Liver (tissue), 9 donors: ENCODE measurements around the gene UGT1A10. TPM values are rescaled to one million over a fixed set of nuclear protein-coding genes. Genes with fewer than 3 reads are reported as not detected.

Experiments used
- DNase-seq: peaks from one replicate; pipeline ENCODE4 v3.0.0-alpha.2; 2017; ENCODE audit warnings: low spot score
- H3K27ac ChIP-seq, 2 donors: one replicate each; pipeline ENCODE4 v1.7.0; 2013; ENCODE audit warnings: inconsistent platforms in 2 of 2, low read length in 2 of 2, control low read depth in 1 of 2, low read depth in 1 of 2, mild to moderate bottlenecking in 1 of 2
- H3K27me3 ChIP-seq, 4 donors: one replicate each; pipeline versions ENCODE4 v1.6.1 to v1.7.0; 2013; ENCODE audit warnings: low read length in 3 of 4, inconsistent platforms in 1 of 4, mild to moderate bottlenecking in 1 of 4, moderate library complexity in 1 of 4; ENCODE audit not compliant: control insufficient read depth in 4 of 4, insufficient read depth in 4 of 4
- H3K36me3 ChIP-seq, 4 donors: one replicate each; pipeline versions ENCODE4 v1.6.1 to v1.7.0; 2013; ENCODE audit warnings: low read length in 3 of 4, mild to moderate bottlenecking in 3 of 4, low read depth in 1 of 4, moderate library complexity in 1 of 4; ENCODE audit not compliant: control insufficient read depth in 4 of 4, insufficient read depth in 3 of 4
- H3K4me1 ChIP-seq, 4 donors: one replicate each; pipeline versions ENCODE4 v1.6.1 to v1.7.0; 2013; ENCODE audit warnings: low read length in 3 of 4, mild to moderate bottlenecking in 3 of 4, moderate library complexity in 1 of 4; ENCODE audit not compliant: control insufficient read depth in 4 of 4, insufficient read depth in 4 of 4
- H3K4me3 ChIP-seq, 3 donors: one replicate each; pipeline versions ENCODE4 v1.6.1 to v1.7.0; 2013; ENCODE audit warnings: low read length in 3 of 3, control low read depth in 1 of 3, low read depth in 1 of 3, mild to moderate bottlenecking in 1 of 3
- H3K9ac ChIP-seq, 2 donors: one replicate each; pipeline ENCODE4 v1.7.0; 2013; ENCODE audit warnings: low read length in 2 of 2, mild to moderate bottlenecking in 2 of 2, moderate library complexity in 2 of 2, control low read depth in 1 of 2, low read depth in 1 of 2
- H3K9me3 ChIP-seq, 4 donors: one replicate each; pipeline versions ENCODE4 v1.6.1 to v1.7.0; 2013; ENCODE audit warnings: low read length in 3 of 4; ENCODE audit not compliant: control insufficient read depth in 4 of 4
- ATF3 ChIP-seq: IDR thresholded peaks from 2 replicates; pipeline ENCODE4 v1.6.1; 2016; ENCODE audit warnings: antibody characterized with exemption
- CTCF ChIP-seq: fragments of 150-350 bp; IDR thresholded peaks from 2 replicates; pipeline ENCODE4 v1.5.1; 2017; ENCODE audit warnings: improper control_type of control experiment, low read depth, low read length; ENCODE audit not compliant: missing input control
- EGR1 ChIP-seq, 2 donors: IDR thresholded peaks; 2 replicates each; pipeline ENCODE4 v1.6.1; 2016 to 2018; ENCODE audit warnings: antibody characterized with exemption in 2 of 2, low read depth in 2 of 2
- FOXA1 ChIP-seq: IDR thresholded peaks from 2 replicates; pipeline ENCODE4 v1.6.1; 2016; ENCODE audit warnings: antibody characterized with exemption
- FOXA2 ChIP-seq: IDR thresholded peaks from 2 replicates; pipeline ENCODE4 v1.6.1; 2016; ENCODE audit warnings: antibody characterized with exemption
- GABPA ChIP-seq, 2 donors: IDR thresholded peaks in 1 of 2; conservative IDR thresholded peaks in 1 of 2; 2 replicates each; pipeline ENCODE4 v1.6.1; 2016; ENCODE audit warnings: antibody characterized with exemption in 2 of 2, mild to moderate bottlenecking in 1 of 2, moderate library complexity in 1 of 2
- HNF4A ChIP-seq, 2 donors: conservative IDR thresholded peaks; 2 replicates each; pipeline ENCODE4 v1.6.1; 2016; ENCODE audit warnings: antibody characterized with exemption in 2 of 2, mild to moderate bottlenecking in 2 of 2
- HNF4G ChIP-seq: IDR thresholded peaks from 2 replicates; pipeline ENCODE4 v1.6.1; 2016; ENCODE audit warnings: antibody characterized with exemption
- JUND ChIP-seq, 2 donors: IDR thresholded peaks; 2 replicates each; pipeline ENCODE4 v1.6.1; 2016; ENCODE audit warnings: antibody characterized with exemption in 2 of 2
- MAX ChIP-seq: IDR thresholded peaks from 2 replicates; pipeline ENCODE4 v1.6.1; 2016; ENCODE audit warnings: antibody characterized with exemption
- NR2F2 ChIP-seq: IDR thresholded peaks from 2 replicates; pipeline ENCODE4 v1.6.1; 2016; ENCODE audit warnings: antibody characterized with exemption
- RAD21 ChIP-seq, 2 donors: IDR thresholded peaks; 2 replicates each; pipeline ENCODE4 v1.6.1; 2016; ENCODE audit warnings: antibody characterized with exemption in 2 of 2, mild to moderate bottlenecking in 2 of 2
- SP1 ChIP-seq: IDR thresholded peaks from 2 replicates; pipeline ENCODE4 v1.6.1; 2018; ENCODE audit warnings: antibody characterized with exemption, mild to moderate bottlenecking
- TAF1 ChIP-seq: conservative IDR thresholded peaks from 2 replicates; pipeline ENCODE4 v1.6.1; 2016; ENCODE audit warnings: antibody characterized with exemption, mild to moderate bottlenecking
- YY1 ChIP-seq: IDR thresholded peaks from 2 replicates; pipeline ENCODE4 v1.6.1; 2016; ENCODE audit warnings: antibody characterized with exemption, mild to moderate bottlenecking
- ZBTB33 ChIP-seq: IDR thresholded peaks from 2 replicates; pipeline ENCODE4 v1.6.1; 2016; ENCODE audit warnings: antibody characterized with exemption
- WGBS: extraction: QIAGEN DNeasy Blood & Tissue Kit; methylation state at CpG from one replicate; pipeline ENCODE4 v1.1.7; 2013; 5-methylcytosine and 5-hydroxymethylcytosine counted together
- polyA plus RNA-seq, 2 donors: library from polyadenylated mRNA; stranded (reverse) in 1 of 2; unstranded in 1 of 2; fragments of 200-250 nt in 1 of 2; fragments of >200 nt in 1 of 2; fragmentation: Nextera tagmentation in 1 of 2; extraction: Ambion mirVana in 1 of 2; gene quantifications; one replicate each; pipeline versions ENCODE4 v1.2.1 to v1.2.3, GENCODE V29; 2013 to 2015
- total RNA-seq, 2 donors: library from RNA; depleted of rRNA; stranded (reverse); fragments of >200 nt; gene quantifications; one replicate each; pipeline ENCODE4 v1.2.3, GENCODE V29; 2014
- donor health status: healthy.
- donor health status: healthy.
- donor health status: healthy.
- donor health status: healthy.
- donor health status: healthy.

UGT1A10 gene
- total and polyA plus RNA-seq, 4 donors = 0.08 TPM; not detected in 2

- Histone ChIP-seq H3K36me3 (peaks cover 1 to 23% (median 17%) of the 10 kb centered on the region in 4 donors), H3K9me3 (peaks cover 0 to 2% (median 0%) of the 10 kb centered on the region in 4 donors), H3K4me1 (no peaks in the 10 kb centered on the region), H3K9ac (no peak overlapping the region), H3K4me3 (no peak overlapping the region), H3K27me3 (no peaks in the 10 kb centered on the region), H3K27ac (no peak overlapping the region)
- DNase-seq = no peak
- TF ChIP-seq CTCF (no peak), EGR1 (IDR thresholded peaks at IDR 0.05; ENCODE audit: low read depth in 2 of 2) (no peak), SP1 (no peak), NR2F2 (no peak), HNF4G (no peak), YY1 (no peak), FOXA2 (no peak), GABPA (IDR thresholded peaks at IDR 0.05 in 1 of 2, conservative IDR thresholded peaks at IDR 0.05 in 1 of 2) (no peak), ZBTB33 (no peak), ATF3 (no peak)
- 92% methylated on average over 6 of the region's 6 CpGs for WGBS
These were observed 139.2 kb downstream of the UGT1A10 start for GRCh38 chr2:233775414-233775813.

- H3K4me3 ChIP-seq = no peak within 1 kb of the TSS
- TF ChIP-seq FOXA1 (no peak), TAF1 (no peak), HNF4G (no peak), MAX (no peak), EGR1 (IDR thresholded peaks at IDR 0.05; ENCODE audit: low read depth in 2 of 2) (no peak), JUND (IDR thresholded peaks at IDR 0.05) (no peak), ATF3 (no peak), CTCF (no peak), ZBTB33 (no peak), HNF4A (conservative IDR thresholded peaks at IDR 0.05) (no peak), RAD21 (IDR thresholded peaks at IDR 0.05) (no peak), SP1 (no peak), FOXA2 (no peak), NR2F2 (no peak)
- no peaks in the 10 kb centered on the region for H3K4me1 ChIP-seq
- DNase-seq = no peak
- peaks cover 0 to 2% (median 0%) of the 10 kb centered on the region in 4 donors for H3K9me3 ChIP-seq
- no peaks in the 10 kb centered on the region for H3K27me3 ChIP-seq
- H3K9ac ChIP-seq = no peak within 1 kb of the TSS
- no peak within 1 kb of the TSS for H3K27ac ChIP-seq
- WGBS = 77% methylated on average over 2 of the region's 2 CpGs
- H3K36me3 ChIP-seq = peaks cover 0 to 3% (median 0%) of the 10 kb centered on the region in 4 donors
These were observed 141.8 kb downstream of the UGT1A10 start, which contains the start of gene MROH2A for GRCh38 chr2:233778030-233778429. Gene MROH2A, plus strand, starts transcription at chr2:233778330. Its CDS starts 1,029 bp downstream, at chr2:233779359.
